Immature natural killer cell (primary cell): ENCODE data around the gene ZNF331. TPM values are rescaled to one million over a fixed set of nuclear protein-coding genes. Genes with fewer than 3 reads are reported as not detected.

Experiments
- DNase-seq, 3 donors: peaks; one replicate each; pipeline ENCODE4 v3.0.0; 2022; ENCODE audit warnings: mixed read lengths in 1 of 3
- H3K27ac Mint-ChIP-seq, 6 donors: one replicate each; pipeline ENCODE4 v1.8.0; 2020; ENCODE audit warnings: mixed read lengths in 6 of 6, mild to moderate bottlenecking in 5 of 6, inconsistent platforms in 4 of 6, moderate library complexity in 3 of 6
- H3K27me3 Mint-ChIP-seq, 3 donors: one replicate each; pipeline ENCODE4 v1.8.0; 2020 to 2021; ENCODE audit warnings: low read depth in 3 of 3, mild to moderate bottlenecking in 3 of 3, mixed read lengths in 3 of 3, moderate library complexity in 3 of 3, inconsistent platforms in 1 of 3
- H3K36me3 Mint-ChIP-seq, 3 donors: one replicate each; pipeline ENCODE4 v1.8.0; 2020; ENCODE audit warnings: mixed read lengths in 3 of 3, inconsistent platforms in 2 of 3, mild to moderate bottlenecking in 2 of 3
- H3K4me1 Mint-ChIP-seq, 2 donors: one replicate each; pipeline ENCODE4 v1.8.0; 2020; ENCODE audit warnings: inconsistent platforms in 2 of 2, mild to moderate bottlenecking in 2 of 2, mixed read lengths in 2 of 2, moderate library complexity in 1 of 2
- H3K4me3 Mint-ChIP-seq, 5 donors: one replicate each; pipeline ENCODE4 v1.8.0; 2020; ENCODE audit warnings: mild to moderate bottlenecking in 5 of 5, mixed read lengths in 5 of 5, inconsistent platforms in 3 of 5, moderate library complexity in 3 of 5
- H3K9me3 Mint-ChIP-seq, 6 donors: one replicate each; pipeline ENCODE4 v1.8.0; 2020; ENCODE audit warnings: mild to moderate bottlenecking in 6 of 6, mixed read lengths in 6 of 6, inconsistent platforms in 4 of 6, moderate library complexity in 3 of 6
- polyA plus RNA-seq, 3 donors: library from polyadenylated mRNA; unstranded; fragments of 300-500 nt; fragmentation: Illumina TruSeq; gene quantifications; one replicate each; pipeline ENCODE4 v1.2.3, GENCODE V29; 2021

Gene ZNF331
- polyA plus RNA-seq, 3 donors from 2014 or later: 11.8 to 35.8 (median 21.8) TPM

GRCh38 chr19:53532362-53532761 lies 5.6 kb upstream of the ZNF331 start:
- no peak overlapping the region for H3K27ac Mint-ChIP-seq
- peaks cover 3 to 17% (median 12%) of the 10 kb centered on the region in 3 donors for H3K36me3 Mint-ChIP-seq
- no peak for DNase-seq
- H3K9me3 Mint-ChIP-seq: peaks cover 0 to under 1% (median 0%) of the 10 kb centered on the region in 6 donors
- peaks cover 0 to 4% of the 10 kb centered on the region in 2 donors for H3K4me1 Mint-ChIP-seq
- H3K27me3 Mint-ChIP-seq: peaks cover 0 to 2% (median 0%) of the 10 kb centered on the region in 3 donors
- H3K4me3 Mint-ChIP-seq: no peak overlapping the region

- Mint-ChIP-seq H3K36me3 (peaks cover 2 to 14% (median 11%) of the 10 kb centered on the region in 3 donors), H3K4me3 (peak overlapping the region; percentile 10 to 68 (median 51)), H3K9me3 (peaks cover 0 to 1% (median 0%) of the 10 kb centered on the region in 6 donors), H3K27me3 (peaks cover 13 to 34% (median 18%) of the 10 kb centered on the region in 3 donors), H3K27ac (peak overlapping the region in 5 of 6 donors; percentile 84 to 100 (median 95)), H3K4me1 (peaks cover 19 to 21% of the 10 kb centered on the region in 2 donors)
- DNase-seq: peak in 1 of 3 donors; percentile 37
Observed at GRCh38 chr19:53536225-53536548, 1.8 kb upstream of the ZNF331 start.

GRCh38 chr19:53537121-53537520 lies 824 bp upstream of the ZNF331 start:
- Mint-ChIP-seq H3K4me1 (peaks cover 19 to 21% of the 10 kb centered on the region in 2 donors), H3K36me3 (peaks cover 0 to 16% (median 9%) of the 10 kb centered on the region in 3 donors), H3K27ac (peak overlapping the region; percentile 96 to 100 (median 99)), H3K4me3 (peak overlapping the region; percentile 93 to 98 (median 95)), H3K27me3 (peaks cover 13 to 34% (median 18%) of the 10 kb centered on the region in 3 donors), H3K9me3 (peaks cover 0 to 1% (median 0%) of the 10 kb centered on the region in 6 donors)
- peak in 1 of 3 donors; percentile 24 for DNase-seq

GRCh38 chr19:53538378-53539109 lies 599 bp downstream of the ZNF331 start:
- Mint-ChIP-seq H3K36me3 (peaks cover under 1 to 18% (median 9%) of the 10 kb centered on the region in 3 donors), H3K9me3 (peaks cover 0 to 1% (median 0%) of the 10 kb centered on the region in 6 donors), H3K4me3 (peak overlapping the region; percentile 93 to 98 (median 95)), H3K4me1 (peaks cover 19 to 21% of the 10 kb centered on the region in 2 donors), H3K27ac (peak overlapping the region; percentile 96 to 100 (median 99)), H3K27me3 (peaks cover 13 to 34% (median 18%) of the 10 kb centered on the region in 3 donors)
- DNase-seq: no peak

- H3K4me3 Mint-ChIP-seq: peak overlapping the region; percentile 26 to 98 (median 59)
- DNase-seq: no peak
- H3K27me3 Mint-ChIP-seq: peaks cover 13 to 34% (median 18%) of the 10 kb centered on the region in 3 donors
- H3K36me3 Mint-ChIP-seq: peaks cover 6 to 18% (median 10%) of the 10 kb centered on the region in 3 donors
- H3K27ac Mint-ChIP-seq: peak overlapping the region; percentile 71 to 100 (median 99)
- peaks cover 19 to 21% of the 10 kb centered on the region in 2 donors for H3K4me1 Mint-ChIP-seq
- peaks cover 0 to 1% (median 0%) of the 10 kb centered on the region in 6 donors for H3K9me3 Mint-ChIP-seq
Observed at GRCh38 chr19:53540091-53540490, 2.1 kb downstream of the ZNF331 start.

- Mint-ChIP-seq H3K9me3 (peaks cover 0 to 1% (median 0%) of the 10 kb centered on the region in 6 donors), H3K36me3 (peaks cover 14 to 25% (median 18%) of the 10 kb centered on the region in 3 donors), H3K27ac (peak overlapping the region in 5 of 6 donors; percentile 7 to 99 (median 62)), H3K4me1 (peaks cover 15 to 24% of the 10 kb centered on the region in 2 donors), H3K4me3 (no peak overlapping the region), H3K27me3 (peaks cover 15 to 34% (median 20%) of the 10 kb centered on the region in 3 donors)
- no peak for DNase-seq
Observed at GRCh38 chr19:53541971-53542370, 4.0 kb downstream of the ZNF331 start.

- H3K36me3 Mint-ChIP-seq: peaks cover 12 to 29% (median 25%) of the 10 kb centered on the region in 3 donors
- H3K27ac Mint-ChIP-seq: peak overlapping the region in 1 of 6 donors; percentile 62
- H3K4me1 Mint-ChIP-seq: peaks cover 0 to 7% of the 10 kb centered on the region in 2 donors
- peaks cover 2 to 5% (median 3%) of the 10 kb centered on the region in 3 donors for H3K27me3 Mint-ChIP-seq
- H3K9me3 Mint-ChIP-seq: peaks cover 0 to 2% (median 0%) of the 10 kb centered on the region in 6 donors
- no peak for DNase-seq
- H3K4me3 Mint-ChIP-seq: no peak overlapping the region
Observed at GRCh38 chr19:53545271-53546065, 7.5 kb downstream of the ZNF331 start.

GRCh38 chr19:53546758-53547513 lies 9.0 kb downstream of the ZNF331 start:
- Mint-ChIP-seq H3K27ac (peak overlapping the region in 5 of 6 donors; percentile 3 to 42 (median 24)), H3K4me1 (peaks cover 0 to 7% of the 10 kb centered on the region in 2 donors), H3K4me3 (no peak overlapping the region), H3K36me3 (peaks cover 8 to 29% (median 25%) of the 10 kb centered on the region in 3 donors), H3K27me3 (peaks cover 0 to 4% (median 2%) of the 10 kb centered on the region in 3 donors), H3K9me3 (peaks cover 0 to 2% (median 0%) of the 10 kb centered on the region in 6 donors)
- DNase-seq: no peak

GRCh38 chr19:53549340-53549739 lies 11.4 kb downstream of the ZNF331 start:
- Mint-ChIP-seq H3K4me3 (no peak overlapping the region), H3K36me3 (peaks cover 4 to 29% (median 20%) of the 10 kb centered on the region in 3 donors), H3K27me3 (peaks cover 5 to 14% (median 7%) of the 10 kb centered on the region in 3 donors), H3K27ac (peak overlapping the region in 1 of 6 donors; percentile 44), H3K4me1 (peaks cover 6 to 7% of the 10 kb centered on the region in 2 donors), H3K9me3 (peaks cover 0 to 2% (median 0%) of the 10 kb centered on the region in 6 donors)
- DNase-seq: no peak

- no peak for DNase-seq
- H3K27me3 Mint-ChIP-seq: peaks cover 18 to 30% (median 25%) of the 10 kb centered on the region in 3 donors
- peaks cover 0 to 2% (median 0%) of the 10 kb centered on the region in 6 donors for H3K9me3 Mint-ChIP-seq
- H3K27ac Mint-ChIP-seq: peak overlapping the region in 3 of 6 donors; percentile 24 to 45 (median 40)
- peaks cover 4 to 17% (median 9%) of the 10 kb centered on the region in 3 donors for H3K36me3 Mint-ChIP-seq
- H3K4me1 Mint-ChIP-seq: peaks cover 16 to 19% of the 10 kb centered on the region in 2 donors
- H3K4me3 Mint-ChIP-seq: peak overlapping the region in 1 of 5 donors; percentile 30
Observed at GRCh38 chr19:53552001-53552721, 14.2 kb downstream of the ZNF331 start.

GRCh38 chr19:53553156-53553555 lies 15.2 kb downstream of the ZNF331 start:
- H3K36me3 Mint-ChIP-seq: peaks cover 4 to 17% (median 11%) of the 10 kb centered on the region in 3 donors
- H3K4me3 Mint-ChIP-seq: peak overlapping the region; percentile 93 to 95 (median 94)
- DNase-seq: no peak
- H3K27me3 Mint-ChIP-seq: peaks cover 18 to 35% (median 29%) of the 10 kb centered on the region in 3 donors
- peaks cover 14 to 19% of the 10 kb centered on the region in 2 donors for H3K4me1 Mint-ChIP-seq
- H3K9me3 Mint-ChIP-seq: peaks cover 0 to 2% (median 0%) of the 10 kb centered on the region in 6 donors
- peak overlapping the region; percentile 74 to 100 (median 98) for H3K27ac Mint-ChIP-seq
